ENCODE results near the gene TTC23.
"Not testable (repeated sequence)": the region's sequence is repeated elsewhere in the genome, so short reads cannot be mapped to it uniquely, and the experiment has no call there.

Gene TTC23

GRCh38 chr15:99250857-99251841 lies 1.8 kb upstream of the TTC23 start, which contains the start of gene LRRC28:
Gene LRRC28 (plus strand): TSS chr15:99251481. CDS start chr15:99255958, 4,477 bp downstream.
- DNase-seq = peak; percentile 97
- in situ Hi-C loops (cut with HindIII; ENCODE audit: low pct_ligation_motif_present, low pct_unique_long_range_greater_than_20kb, low sequenced_read_pairs) = no loop called here

- no peak for DNase-seq
- in situ Hi-C loops (cut with HindIII; ENCODE audit: low pct_ligation_motif_present, low pct_unique_long_range_greater_than_20kb, low sequenced_read_pairs) = no loop called here
Observed at GRCh38 chr15:99250494-99250856, 1.1 kb upstream of the TTC23 start.

- no peak for DNase-seq
- in situ Hi-C loops (cut with HindIII; ENCODE audit: low pct_ligation_motif_present, low pct_unique_long_range_greater_than_20kb, low sequenced_read_pairs) = no loop called here
Observed at GRCh38 chr15:99250001-99250400, 620 bp upstream of the TTC23 start.

GRCh38 chr15:99248000-99248715 lies 1.2 kb downstream of the TTC23 start:
- in situ Hi-C loops (cut with HindIII; ENCODE audit: low pct_ligation_motif_present, low pct_unique_long_range_greater_than_20kb, low sequenced_read_pairs) = no loop called here
- DNase-seq = no peak

GRCh38 chr15:99247062-99247461 lies 2.3 kb downstream of the TTC23 start:
- in situ Hi-C loops (cut with HindIII; ENCODE audit: low pct_ligation_motif_present, low pct_unique_long_range_greater_than_20kb, low sequenced_read_pairs) = no loop called here
- no peak for DNase-seq

GRCh38 chr15:99244306-99244705 lies 5.1 kb downstream of the TTC23 start:
- DNase-seq = no peak
- in situ Hi-C loops (cut with HindIII; ENCODE audit: low pct_ligation_motif_present, low pct_unique_long_range_greater_than_20kb, low sequenced_read_pairs) = no loop called here

- no peak for DNase-seq
- in situ Hi-C loops (cut with HindIII; ENCODE audit: low pct_ligation_motif_present, low pct_unique_long_range_greater_than_20kb, low sequenced_read_pairs) = no loop called here
Observed at GRCh38 chr15:99241752-99242151, 7.6 kb downstream of the TTC23 start.

GRCh38 chr15:99239545-99240198 lies 9.7 kb downstream of the TTC23 start:
- no peak for DNase-seq
- in situ Hi-C loops (cut with HindIII; ENCODE audit: low pct_ligation_motif_present, low pct_unique_long_range_greater_than_20kb, low sequenced_read_pairs) = no loop called here

- in situ Hi-C loops (cut with HindIII; ENCODE audit: low pct_ligation_motif_present, low pct_unique_long_range_greater_than_20kb, low sequenced_read_pairs) = no loop called here
- no peak for DNase-seq
Observed at GRCh38 chr15:99238849-99239248, 10.5 kb downstream of the TTC23 start.

- DNase-seq; in situ Hi-C loops (cut with HindIII; ENCODE audit: low pct_ligation_motif_present, low pct_unique_long_range_greater_than_20kb, low sequenced_read_pairs): not testable (repeated sequence)
Observed at GRCh38 chr15:99234160-99234559, 15.2 kb downstream of the TTC23 start.

GRCh38 chr15:99232740-99233139 lies 16.6 kb downstream of the TTC23 start:
- in situ Hi-C loops (cut with HindIII; ENCODE audit: low pct_ligation_motif_present, low pct_unique_long_range_greater_than_20kb, low sequenced_read_pairs) = no loop called here

GRCh38 chr15:99230867-99231266 lies 18.5 kb downstream of the TTC23 start:
- in situ Hi-C loops (cut with HindIII; ENCODE audit: low pct_ligation_motif_present, low pct_unique_long_range_greater_than_20kb, low sequenced_read_pairs) = no loop called here
- DNase-seq = no peak

More at GRCh38 chr15:99232740-99233139, 16.6 kb downstream of the TTC23 start:
- no peak for DNase-seq

- no peak for DNase-seq
- in situ Hi-C loops (cut with HindIII; ENCODE audit: low pct_ligation_motif_present, low pct_unique_long_range_greater_than_20kb, low sequenced_read_pairs) = no loop called here
Observed at GRCh38 chr15:99228120-99228770, 21.1 kb downstream of the TTC23 start.

- in situ Hi-C loops (cut with HindIII; ENCODE audit: low pct_ligation_motif_present, low pct_unique_long_range_greater_than_20kb, low sequenced_read_pairs) = no loop called here
- DNase-seq = no peak
Observed at GRCh38 chr15:99226802-99227201, 22.6 kb downstream of the TTC23 start.

- in situ Hi-C loops (cut with HindIII; ENCODE audit: low pct_ligation_motif_present, low pct_unique_long_range_greater_than_20kb, low sequenced_read_pairs) = no loop called here
- no peak for DNase-seq
Observed at GRCh38 chr15:99224372-99225214, 24.8 kb downstream of the TTC23 start.

- DNase-seq = peak; percentile 67
- in situ Hi-C loops (cut with HindIII; ENCODE audit: low pct_ligation_motif_present, low pct_unique_long_range_greater_than_20kb, low sequenced_read_pairs) = no loop called here
Observed at GRCh38 chr15:99213187-99213811, 36.1 kb downstream of the TTC23 start.

GRCh38 chr15:99212406-99212805 lies 37.0 kb downstream of the TTC23 start:
- in situ Hi-C loops (cut with HindIII; ENCODE audit: low pct_ligation_motif_present, low pct_unique_long_range_greater_than_20kb, low sequenced_read_pairs) = no loop called here
- peak; percentile 61 for DNase-seq

All from ACHN (cell line).